ENCODE results near the gene SH3BP4.

- TF ChIP-seq CTCF (IDR thresholded peaks at IDR 0.05; ENCODE audit: low read depth, low read length): no peak
- no peak for TF ChIP-seq EZH2phosphoT487 (IDR thresholded peaks at IDR 0.05; ENCODE audit: low read depth)
Observed at GRCh38 chr2:235028646-235029045, 76.8 kb downstream of the SH3BP4 start.
